DND-41 (cell line): ENCODE data around the gene CMYA5.

Experiments used
- ATAC-seq: fragments of 200-7000 bp; cut with Tn5 transposase; 3 replicates; pipeline ENCODE4 v1.9.1; 2021; ENCODE audit warnings: low read depth; ENCODE audit not compliant: insufficient read depth
- DNase-seq: peaks from one replicate; pipeline ENCODE4 v3.0.0-alpha.2; 2020
- H2AFZ ChIP-seq: 2 replicates; pipeline ENCODE4 v1.6.0; 2012; ENCODE audit warnings: low read depth, low read length
- H3K27ac ChIP-seq: 2 replicates; pipeline ENCODE4 v1.5.1; 2012; ENCODE audit warnings: low read length, inconsistent platforms
- H3K27me3 ChIP-seq: fragments of 200-600 bp; sonication (generic); 2 replicates; pipeline ENCODE4 v1.6.0; 2012; ENCODE audit warnings: low read length, mild to moderate bottlenecking, inconsistent platforms; ENCODE audit not compliant: insufficient read depth, poor library complexity
- H3K36me3 ChIP-seq: 2 replicates; pipeline ENCODE4 v1.5.1; 2012; ENCODE audit warnings: low read length, inconsistent platforms; ENCODE audit not compliant: insufficient read depth
- H3K4me1 ChIP-seq: 2 replicates; pipeline ENCODE4 v1.5.1; 2012; ENCODE audit warnings: mild to moderate bottlenecking, low read length; ENCODE audit not compliant: insufficient read depth
- H3K4me2 ChIP-seq: 2 replicates; pipeline ENCODE4 v1.6.0; 2012; ENCODE audit warnings: mild to moderate bottlenecking, moderate library complexity, low read length, inconsistent platforms; ENCODE audit not compliant: insufficient read depth
- H3K4me3 ChIP-seq, 2 experiments: fragments of 200-600 bp in 1 of 2; shearing (Covaris generic) in 1 of 2; 2 replicates each; pipeline ENCODE4 v1.5.1; 2012 to 2016; ENCODE audit warnings: inconsistent platforms in 2 of 2, low read length in 2 of 2, mild to moderate bottlenecking in 2 of 2, low read depth in 1 of 2, moderate library complexity in 1 of 2
- H3K79me2 ChIP-seq: 2 replicates; pipeline ENCODE4 v1.6.0; 2012; ENCODE audit warnings: low read length, inconsistent platforms; ENCODE audit not compliant: insufficient read depth
- H3K9ac ChIP-seq: 2 replicates; pipeline ENCODE4 v1.6.0; 2012; ENCODE audit warnings: low read depth, mild to moderate bottlenecking, inconsistent platforms, low read length, moderate library complexity
- H3K9me3 ChIP-seq: 2 replicates; pipeline ENCODE4 v1.5.1; 2012; ENCODE audit warnings: low read length, moderate library complexity, mild to moderate bottlenecking, inconsistent platforms; ENCODE audit not compliant: insufficient read depth, severe bottlenecking
- H4K20me1 ChIP-seq: 2 replicates; pipeline ENCODE4 v1.6.0; 2012; ENCODE audit warnings: low read length; ENCODE audit not compliant: insufficient read depth
- CTCF ChIP-seq: IDR thresholded peaks from 2 replicates; pipeline ENCODE4 v1.5.1; 2012; ENCODE audit warnings: borderline replicate concordance, low read length, moderate library complexity, mild to moderate bottlenecking; ENCODE audit not compliant: poor library complexity, severe bottlenecking; ENCODE audit errors: extremely low read depth
- EZH2 ChIP-seq: IDR thresholded peaks from 3 replicates; pipeline ENCODE4 v1.6.1; 2012; ENCODE audit warnings: borderline replicate concordance, low read depth, mild to moderate bottlenecking, moderate library complexity, low read length, inconsistent platforms; ENCODE audit not compliant: severe bottlenecking

CMYA5 gene

GRCh38 chr5:79800979-79801827 lies 111.6 kb downstream of the CMYA5 start:
- H3K9me3 ChIP-seq, result no peaks in the 10 kb centered on the region
- no peaks in the 10 kb centered on the region for H4K20me1 ChIP-seq
- H3K4me2 ChIP-seq, result peak overlapping the region; percentile 22
- ATAC-seq (peak; percentile 71), DNase-seq (peak; percentile 30)
- H3K27me3 ChIP-seq, result no peaks in the 10 kb centered on the region
- H3K36me3 ChIP-seq, result no peaks in the 10 kb centered on the region
- TF ChIP-seq CTCF (no peak), EZH2 (no peak)
- H3K27ac ChIP-seq, result peak overlapping the region; percentile 67
- H2AFZ ChIP-seq, result peak overlapping the region; percentile 65
- peaks cover 28% of the 10 kb centered on the region for H3K4me1 ChIP-seq
- H3K4me3 ChIP-seq, result peak overlapping the region in 1 of 2 experiments; percentile 5; a peak in 1 of 4 replicates
- H3K79me2 ChIP-seq, result no peaks in the 10 kb centered on the region
- H3K9ac ChIP-seq, result no peak overlapping the region

GRCh38 chr5:79802406-79802805 lies 112.8 kb downstream of the CMYA5 start:
- TF ChIP-seq CTCF (no peak), EZH2 (no peak)

GRCh38 chr5:79803007-79803406 lies 113.4 kb downstream of the CMYA5 start:
- Histone ChIP-seq H3K9ac (no peak overlapping the region), H3K79me2 (no peaks in the 10 kb centered on the region), H4K20me1 (no peaks in the 10 kb centered on the region), H3K27ac (peak overlapping the region; percentile 67), H2AFZ (peak overlapping the region; percentile 65), H3K4me2 (no peak overlapping the region), H3K36me3 (no peaks in the 10 kb centered on the region), H3K4me3 (no peak overlapping the region), H3K4me1 (peaks cover 36% of the 10 kb centered on the region), H3K9me3 (no peaks in the 10 kb centered on the region), H3K27me3 (no peaks in the 10 kb centered on the region)
- DNase-seq (no peak), ATAC-seq (no peak)
- no peak for TF ChIP-seq CTCF

More at GRCh38 chr5:79802406-79802805, 112.8 kb downstream of the CMYA5 start:
- no peaks in the 10 kb centered on the region for H4K20me1 ChIP-seq
- peak overlapping the region; percentile 16; the same call in 1 of the 2 replicates for H3K9ac ChIP-seq
- peaks cover 36% of the 10 kb centered on the region for H3K4me1 ChIP-seq
- ATAC-seq (peak; percentile 67), DNase-seq (peak; percentile 47)
- no peaks in the 10 kb centered on the region for H3K36me3 ChIP-seq
- peak overlapping the region; percentile 24; the same call in 1 of the 2 replicates for H3K4me2 ChIP-seq
- H3K9me3 ChIP-seq, result no peaks in the 10 kb centered on the region
- H3K27ac ChIP-seq, result peak overlapping the region; percentile 67
- no peaks in the 10 kb centered on the region for H3K79me2 ChIP-seq
- H2AFZ ChIP-seq, result peak overlapping the region; percentile 65
- H3K4me3 ChIP-seq, result no peak overlapping the region
- H3K27me3 ChIP-seq, result no peaks in the 10 kb centered on the region

- no peak for DNase-seq
- H2AFZ ChIP-seq, result peak overlapping the region; percentile 57
These were observed 117.1 kb downstream of the CMYA5 start for GRCh38 chr5:79806741-79807140.

More at GRCh38 chr5:79806741-79807140, 117.1 kb downstream of the CMYA5 start:
- H3K4me2 ChIP-seq, result no peak overlapping the region
- no peak overlapping the region for H3K4me3 ChIP-seq
- no peaks in the 10 kb centered on the region for H3K79me2 ChIP-seq
- TF ChIP-seq EZH2, result no peak
- no peak for TF ChIP-seq CTCF
- no peak overlapping the region for H3K9ac ChIP-seq
- H3K27me3 ChIP-seq, result no peaks in the 10 kb centered on the region
- H3K27ac ChIP-seq, result no peak overlapping the region
- H3K36me3 ChIP-seq, result no peaks in the 10 kb centered on the region
- ATAC-seq, result peak; percentile 65
- H3K4me1 ChIP-seq, result peaks cover 22% of the 10 kb centered on the region
- H3K9me3 ChIP-seq, result no peaks in the 10 kb centered on the region
- no peaks in the 10 kb centered on the region for H4K20me1 ChIP-seq
